ENCODE results near the gene POLR2H. TPM values are rescaled to one million over a fixed set of nuclear protein-coding genes. Genes with fewer than 3 reads are reported as not detected.

POLR2H gene
- total RNA-seq, 1 experiment from 2014 or later = 101 TPM

DNA sequence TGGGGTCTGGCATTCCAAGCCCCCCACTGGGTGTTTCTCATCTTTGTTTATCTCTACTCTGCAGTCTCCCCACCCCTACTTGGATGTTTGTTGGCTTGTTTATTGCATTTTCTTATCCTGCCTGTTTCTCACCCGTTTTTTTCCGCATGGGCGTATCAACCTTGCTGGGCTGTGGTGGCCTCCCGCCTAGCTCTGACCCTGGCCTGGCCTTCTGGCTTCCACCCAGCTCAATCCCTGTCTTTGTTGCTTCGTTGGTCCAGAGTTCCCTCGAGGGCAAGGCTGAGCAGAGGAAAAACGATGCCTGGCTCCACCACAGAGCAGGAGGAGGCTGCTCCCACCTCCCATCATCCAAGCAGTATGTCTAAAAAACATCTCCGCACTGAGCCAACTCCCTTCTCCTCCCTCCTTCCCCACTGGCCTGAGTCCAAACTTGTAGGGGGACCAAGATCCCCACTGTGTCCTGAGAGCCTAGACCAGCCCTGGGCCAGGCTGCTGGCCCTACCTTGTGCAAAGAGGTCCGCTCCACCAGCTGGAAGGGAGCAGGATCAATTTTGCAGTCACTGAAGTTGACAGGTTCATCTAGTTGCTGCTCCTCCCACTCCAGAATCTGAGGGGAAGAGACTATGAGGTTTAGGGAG is 9.9 kb upstream of the POLR2H start:
- no peak for DNase-seq (ENCODE audit: extremely low read depth, low read depth)

DNA sequence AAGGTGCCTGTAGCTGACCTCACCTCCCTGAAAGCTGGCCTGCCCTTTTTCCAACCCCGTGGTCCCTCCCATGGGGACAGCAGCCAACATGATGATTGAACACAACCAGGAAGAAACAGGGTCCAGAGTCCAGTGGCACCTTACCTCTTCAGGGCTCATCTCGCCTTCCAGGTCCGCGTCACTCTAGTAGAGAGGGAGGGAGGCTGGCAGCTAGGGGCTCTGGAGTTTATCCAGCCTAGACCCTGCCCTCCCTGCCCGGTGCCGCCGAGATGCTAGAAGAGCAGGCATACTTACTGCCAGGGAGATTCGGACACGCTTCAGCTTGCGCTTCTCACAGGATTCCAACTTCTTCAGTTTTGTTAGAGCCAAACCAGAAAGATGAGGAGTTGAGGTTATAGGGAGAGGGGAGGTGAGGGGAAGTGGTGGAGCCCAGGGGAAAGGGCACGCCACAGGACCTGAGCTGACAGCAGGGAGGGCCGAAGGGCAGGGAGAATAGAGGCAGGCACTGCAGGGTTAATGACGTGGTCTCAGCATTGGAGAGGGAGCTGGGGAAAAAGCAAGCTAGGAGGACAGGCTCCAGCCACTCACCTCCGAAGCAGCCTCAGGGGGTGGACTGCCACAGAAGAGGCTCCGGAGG is 9.2 kb upstream of the POLR2H start:
- no peak for DNase-seq (ENCODE audit: extremely low read depth, low read depth)

DNA sequence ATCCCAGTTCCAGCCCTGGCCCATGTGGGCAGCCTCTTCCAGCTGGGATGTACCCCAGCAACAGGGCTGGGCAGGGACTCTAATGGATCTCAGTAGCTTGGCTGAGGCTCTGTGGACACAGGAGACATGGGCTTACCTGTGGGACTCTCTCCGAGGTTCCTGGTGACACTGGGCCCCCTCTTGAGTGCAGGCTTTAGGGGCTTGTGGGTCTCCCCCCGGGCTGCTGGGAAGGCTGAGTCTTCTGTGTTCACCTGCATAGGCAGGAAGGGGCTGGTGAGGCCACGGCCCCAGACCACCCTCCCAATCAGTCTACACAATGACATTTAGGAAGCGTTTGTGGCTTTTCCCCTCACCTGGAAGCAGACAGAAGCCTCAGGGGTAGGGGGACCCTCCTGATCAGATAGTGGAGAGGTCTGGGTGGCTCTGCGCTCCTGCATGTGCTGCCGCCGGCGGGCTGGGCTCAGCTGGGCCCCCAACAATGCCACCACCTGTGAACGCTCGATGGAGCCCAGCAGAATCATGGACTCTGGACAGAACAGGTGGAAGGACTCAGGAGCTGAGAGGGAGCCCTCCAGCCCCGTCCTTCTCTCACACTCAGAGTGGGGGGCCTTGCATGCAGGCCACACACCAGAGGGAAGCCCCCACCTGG is 8.5 kb upstream of the POLR2H start:
- no peak for DNase-seq (ENCODE audit: extremely low read depth, low read depth)

DNA sequence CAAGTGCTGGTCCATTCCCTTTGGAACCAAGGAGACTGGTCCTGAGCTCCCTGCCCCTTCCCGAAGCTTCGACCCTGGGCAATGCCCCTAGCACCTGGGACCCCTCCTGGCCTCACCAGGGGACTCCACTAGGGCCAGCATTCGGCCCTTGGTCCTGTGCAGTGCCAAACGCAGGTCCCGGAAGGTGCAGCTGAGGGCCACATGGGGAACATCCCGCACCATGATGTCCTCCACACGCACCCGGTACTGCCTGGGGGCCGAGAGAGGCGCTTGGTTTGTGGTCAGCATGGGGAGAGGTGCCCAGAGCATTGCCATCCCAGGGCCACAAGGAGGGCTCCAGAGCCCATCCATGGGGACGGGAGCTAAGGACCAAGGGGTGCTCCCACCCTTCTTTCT is 8.0 kb upstream of the POLR2H start:
- DNase-seq (ENCODE audit: extremely low read depth, low read depth) = no peak

DNA sequence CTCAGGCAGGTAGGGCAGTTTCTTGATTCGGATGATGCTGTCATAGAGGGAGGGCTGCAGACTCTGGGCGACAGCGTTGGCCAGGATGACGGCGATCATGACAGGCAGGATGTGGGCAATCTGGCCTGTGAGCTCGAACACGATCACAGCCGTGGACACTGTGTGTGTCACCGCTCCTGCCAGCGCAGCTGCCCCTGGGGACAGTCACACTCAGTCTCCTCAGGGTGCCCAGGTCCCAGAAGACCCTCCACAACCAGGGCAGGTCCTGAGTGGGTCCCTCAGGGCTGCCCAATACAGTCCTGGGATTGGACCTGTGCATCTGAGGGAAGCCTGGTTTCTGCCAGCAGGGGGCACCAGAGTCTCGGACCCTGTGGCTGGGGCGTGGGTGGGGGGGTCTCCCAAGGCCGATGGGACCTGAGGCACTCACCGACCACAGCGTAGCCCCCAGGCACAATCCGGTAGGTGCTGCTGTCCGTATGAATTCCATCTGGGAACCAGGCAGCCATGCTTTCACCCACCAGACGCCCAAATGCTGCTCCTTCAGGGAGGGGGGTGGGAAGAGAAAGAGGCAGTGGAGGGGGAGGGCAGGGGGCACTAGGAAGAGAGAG is 7.3 kb upstream of the POLR2H start:
- no peak for DNase-seq (ENCODE audit: extremely low read depth, low read depth)

DNA sequence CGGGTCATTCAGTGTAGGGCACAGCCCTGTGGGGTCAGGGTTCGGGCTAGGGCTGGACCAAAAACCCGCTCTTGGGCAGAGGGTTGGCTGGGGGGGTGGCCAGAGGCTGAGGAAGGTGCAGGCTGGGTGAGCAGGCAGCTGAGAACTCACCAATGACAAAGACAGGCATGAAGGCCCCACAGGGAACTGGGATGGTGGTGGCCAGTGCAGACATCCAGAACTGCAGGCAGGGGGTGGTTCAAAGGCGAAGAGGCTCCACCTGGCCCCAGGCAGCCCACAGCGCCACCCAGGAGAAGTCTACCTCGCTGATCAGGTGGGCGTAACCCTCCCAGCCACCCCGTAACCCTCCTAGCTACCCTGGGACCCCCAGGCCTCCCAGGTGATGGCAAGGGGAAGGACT is 6.8 kb upstream of the POLR2H start:
- DNase-seq (ENCODE audit: extremely low read depth, low read depth) = no peak

DNA sequence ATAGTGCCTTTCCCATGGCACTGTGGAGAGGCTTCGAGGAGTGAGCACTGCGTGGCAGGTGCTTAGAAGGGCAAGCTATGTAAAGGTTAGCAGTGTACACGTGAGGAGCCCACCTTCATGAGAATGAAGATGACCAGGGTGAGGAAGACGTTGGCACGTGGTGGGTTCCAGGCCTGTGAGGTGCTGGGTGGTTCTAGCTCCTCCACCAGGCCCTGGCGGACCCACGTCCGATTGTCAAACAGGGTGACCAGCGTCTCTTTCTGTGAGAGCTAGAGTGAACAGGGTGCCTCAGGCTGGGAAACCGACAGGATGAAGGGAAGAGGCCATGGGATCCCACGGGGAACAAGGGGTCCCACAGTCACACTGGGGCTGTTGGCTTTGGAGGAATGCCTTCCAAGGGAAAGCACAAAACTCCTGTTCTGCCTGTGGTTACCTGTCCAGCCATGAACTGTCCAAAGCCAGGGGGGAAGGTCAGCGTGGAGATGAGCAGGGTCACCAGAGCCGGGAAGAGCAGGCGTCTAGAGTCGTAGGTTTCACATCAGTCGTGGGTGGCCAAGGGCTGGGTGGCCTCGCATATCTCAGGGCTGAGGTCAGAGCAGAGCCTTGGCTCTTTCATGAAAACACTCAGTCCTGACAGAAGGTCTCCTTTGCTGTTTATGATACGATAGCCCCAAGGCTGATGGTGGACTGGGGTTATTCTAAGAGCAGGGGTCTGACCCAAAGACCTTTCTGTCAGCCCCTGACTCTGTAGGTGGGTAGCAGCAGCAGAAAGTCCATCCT is 6.1 kb upstream of the POLR2H start:
- no peak for DNase-seq (ENCODE audit: extremely low read depth, low read depth)

DNA sequence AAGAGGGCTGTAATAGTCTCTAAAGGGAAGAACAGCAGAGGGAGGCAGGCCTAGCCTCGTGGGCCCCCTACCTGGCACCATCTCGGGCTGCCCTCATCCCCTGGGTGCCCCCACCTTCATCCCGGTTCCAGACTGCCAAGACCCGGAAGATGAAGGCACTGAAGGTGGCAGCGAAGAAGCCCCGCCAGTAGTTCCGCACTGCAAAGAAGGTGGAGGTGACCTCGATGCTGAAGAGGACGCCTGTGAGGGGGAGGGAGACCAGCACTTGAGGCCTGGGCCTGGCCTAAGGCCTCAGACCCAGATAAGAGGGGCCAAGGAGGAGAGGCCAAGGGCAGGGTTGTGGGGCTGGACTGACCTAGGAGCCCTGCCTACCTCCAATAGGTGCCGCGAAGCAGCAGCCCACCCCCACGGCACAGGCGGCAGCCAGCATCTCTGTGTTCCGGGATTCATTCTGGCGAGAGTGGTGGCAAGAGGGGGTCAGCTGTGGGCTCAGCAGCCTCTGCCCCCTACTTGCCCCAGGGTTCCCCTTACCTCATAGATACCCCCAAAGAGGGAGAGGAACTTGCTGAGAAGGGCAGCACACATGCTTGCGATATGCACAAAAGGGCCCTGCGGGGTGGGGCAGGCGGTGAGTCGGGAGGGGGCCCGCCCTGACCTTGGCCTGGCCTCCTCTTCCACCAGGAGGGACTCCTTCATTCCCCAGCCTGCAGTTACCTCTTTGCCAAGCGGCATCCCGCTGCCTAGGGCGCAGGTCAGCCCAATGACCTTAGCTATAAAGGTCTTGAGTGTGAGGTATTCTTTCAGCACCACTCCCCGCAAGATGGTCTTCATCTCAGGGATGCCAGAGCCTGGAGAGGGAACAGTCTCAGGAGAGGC is 4.0 kb upstream of the POLR2H start:
- no peak for DNase-seq (ENCODE audit: extremely low read depth, low read depth)

DNA sequence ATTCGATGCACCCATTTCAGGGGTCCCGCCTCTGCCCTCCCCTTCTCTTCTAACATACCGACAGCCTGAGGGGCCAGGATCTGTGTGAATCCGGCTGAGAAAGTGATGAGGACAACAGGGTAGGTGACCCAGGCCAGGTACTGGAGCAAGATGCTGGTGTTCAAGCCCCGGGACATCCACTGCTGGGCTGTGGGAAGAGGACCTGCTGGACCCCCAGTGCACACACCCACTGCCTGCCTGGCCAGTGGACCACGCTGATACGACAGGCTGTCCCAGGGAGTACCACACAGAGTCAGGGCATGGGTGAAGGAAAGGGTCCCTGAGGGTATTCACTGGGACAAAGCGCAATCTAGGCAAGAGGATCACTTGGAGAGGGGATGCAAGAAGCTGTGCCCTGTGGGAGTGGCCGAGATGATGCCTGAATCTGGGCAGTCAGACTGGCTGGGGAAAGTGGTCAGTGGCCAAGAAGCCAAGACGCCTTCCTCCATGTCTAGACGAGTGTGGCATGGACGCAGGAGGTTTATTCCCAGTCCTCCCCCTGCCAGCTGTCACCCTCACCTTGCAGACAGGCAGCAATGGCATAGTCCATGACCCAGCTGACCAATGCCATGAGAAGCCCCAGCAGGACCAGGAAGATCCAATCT is 3.3 kb upstream of the POLR2H start:
- no peak for DNase-seq (ENCODE audit: extremely low read depth, low read depth)

DNA sequence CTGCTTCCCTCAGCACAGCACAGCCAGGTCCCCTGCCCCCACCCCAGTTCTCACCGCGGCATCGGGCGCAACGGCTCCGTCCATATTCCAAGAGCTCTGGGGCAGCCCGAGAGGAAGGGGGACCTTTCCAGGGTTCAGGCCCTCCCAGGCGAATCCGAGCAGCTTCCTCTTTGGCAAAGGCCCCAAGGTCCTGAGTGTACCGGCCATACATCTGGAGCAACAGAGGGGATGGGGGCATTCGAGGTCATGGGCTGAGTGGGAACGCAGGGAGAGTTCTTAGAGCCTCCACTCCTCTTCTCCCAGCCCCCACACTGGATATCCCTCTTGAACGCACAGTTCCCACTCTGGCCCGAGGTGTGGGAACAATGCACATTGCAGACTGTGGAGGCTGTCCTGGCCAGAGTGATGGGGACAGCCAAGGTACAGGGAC is 2.6 kb upstream of the POLR2H start:
- no peak for DNase-seq (ENCODE audit: extremely low read depth, low read depth)

DNA sequence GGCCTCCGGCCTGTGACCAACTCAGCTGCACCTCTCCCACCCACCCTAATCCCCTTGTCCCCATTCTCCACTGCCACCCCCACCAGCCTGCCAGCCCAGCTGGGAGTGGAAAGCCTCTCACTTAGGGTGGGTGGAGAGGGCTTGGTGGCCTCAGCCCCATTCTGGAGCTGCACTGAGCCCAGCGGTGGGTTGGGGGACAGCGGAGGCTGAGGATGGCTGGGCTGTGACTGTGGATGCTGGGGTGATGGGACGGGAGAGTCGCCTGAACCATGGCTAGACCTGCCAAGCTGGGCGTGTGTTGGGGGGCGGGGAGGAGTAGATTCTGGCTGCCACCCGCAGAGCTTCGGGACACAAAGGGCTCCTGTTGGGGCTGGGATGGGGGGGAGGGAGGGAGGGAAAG is 1.9 kb upstream of the POLR2H start:
- no peak for DNase-seq (ENCODE audit: extremely low read depth, low read depth)

DNA sequence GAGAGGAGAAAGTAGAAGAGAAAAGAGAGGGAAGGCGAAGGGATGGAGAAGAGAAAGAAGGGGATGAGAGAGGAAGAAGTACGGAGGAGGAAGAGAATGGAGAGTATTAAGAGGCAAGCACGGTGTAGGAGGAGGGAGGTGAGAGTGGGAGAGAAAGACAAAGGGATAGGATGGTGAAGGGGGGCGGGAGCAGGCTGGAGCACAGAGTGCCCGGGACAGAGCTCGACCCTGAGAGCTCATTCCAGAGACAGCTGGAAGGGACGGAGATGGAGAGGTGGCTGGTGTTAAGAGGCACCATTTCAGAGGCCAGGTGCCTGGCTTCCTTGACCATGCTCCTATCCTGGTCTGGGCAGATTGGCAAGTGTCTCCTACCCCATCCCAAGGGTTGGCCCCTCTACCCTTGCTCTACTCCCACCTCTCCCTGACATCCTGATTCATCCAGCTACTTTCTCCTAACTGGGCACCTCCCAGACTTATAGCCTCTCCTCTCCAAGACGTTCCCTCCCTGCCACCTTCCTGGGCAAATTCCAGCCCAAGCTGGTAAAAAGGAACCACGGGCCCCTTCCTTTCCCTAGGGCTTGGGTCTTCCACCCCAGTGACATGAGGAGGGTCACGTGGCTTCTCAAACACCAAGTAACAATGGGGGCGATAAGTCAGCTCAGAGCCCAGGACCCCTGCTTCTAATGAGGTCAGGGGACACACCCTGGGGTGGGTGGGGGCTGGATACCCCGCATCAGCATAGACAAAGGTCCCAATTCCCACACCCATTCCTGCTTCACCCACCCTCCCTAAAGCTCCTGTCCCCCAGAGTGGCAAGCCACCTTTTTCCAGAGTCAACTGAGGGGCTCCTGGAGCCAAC is 1.2 kb upstream of the POLR2H start:
- no peak for DNase-seq (ENCODE audit: extremely low read depth, low read depth)

DNA sequence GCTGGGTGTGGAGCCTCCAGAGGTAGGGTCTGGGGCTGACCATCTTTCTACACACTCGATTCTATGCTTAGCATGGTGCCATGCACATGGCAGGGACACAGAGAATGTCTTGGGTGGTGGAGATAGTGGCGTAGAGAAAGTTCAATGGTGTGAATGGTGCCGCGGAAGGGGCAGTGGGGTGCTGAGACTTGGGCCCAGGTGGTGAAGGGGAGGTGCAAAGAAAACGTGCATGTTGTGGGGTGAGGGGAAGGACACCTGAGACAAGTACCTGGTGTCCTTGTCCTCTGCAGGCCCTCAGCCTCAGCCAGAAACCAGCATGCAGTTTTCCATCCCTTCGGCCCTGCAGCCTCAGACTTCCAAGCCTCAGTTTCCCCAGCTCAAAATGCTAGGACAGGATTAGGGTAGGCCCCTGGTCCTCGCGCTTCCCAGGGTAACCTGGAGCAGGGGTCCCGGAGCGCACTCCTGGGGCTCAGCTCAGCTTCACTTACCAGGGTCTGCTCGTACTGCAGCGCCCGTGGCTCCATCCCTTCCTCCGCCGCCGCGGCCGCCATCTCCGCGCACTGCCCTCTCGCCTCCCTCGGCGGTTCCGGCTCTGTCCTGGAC is 480 bp upstream of the POLR2H start:
- no peak for DNase-seq (ENCODE audit: extremely low read depth, low read depth)

DNA sequence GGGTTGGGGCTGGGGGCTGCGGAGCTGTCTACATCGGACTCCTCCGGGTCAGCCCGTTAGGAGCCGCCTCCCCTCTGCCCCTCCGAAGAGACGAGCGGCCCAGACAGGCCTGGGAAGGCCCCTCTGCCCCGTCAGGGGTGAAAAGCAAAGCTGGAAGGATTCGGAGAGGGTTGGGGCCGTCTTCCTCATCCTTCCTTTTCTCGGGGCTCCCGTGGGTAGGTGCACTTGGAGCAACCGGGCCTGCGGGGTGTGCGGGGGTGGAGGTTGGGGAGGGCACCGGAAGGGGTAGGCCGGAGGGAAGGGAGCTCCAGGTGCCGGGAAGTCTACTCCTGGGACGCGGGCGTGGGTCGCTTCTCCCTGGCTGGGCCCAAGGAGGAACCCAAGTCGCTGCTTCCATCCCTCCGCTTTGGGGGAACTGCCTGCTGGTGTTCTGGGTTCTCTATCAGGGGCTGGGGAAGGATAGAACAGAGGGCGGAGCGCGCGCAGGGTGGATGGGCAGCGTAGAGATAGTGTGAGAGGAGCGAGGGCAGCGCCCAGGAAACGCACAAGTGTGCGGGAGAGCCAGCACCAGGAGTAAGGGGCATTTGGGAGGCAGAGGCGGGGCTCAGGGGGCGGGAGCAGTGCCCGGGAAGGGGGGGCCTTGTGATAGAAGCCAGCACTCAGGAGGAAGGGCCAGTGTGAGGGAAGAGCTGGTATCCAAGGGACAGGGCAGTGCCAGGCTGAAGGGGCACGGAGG is 590 bp downstream of the POLR2H start:
- peak; percentile 56 for DNase-seq (ENCODE audit: extremely low read depth, low read depth)

DNA sequence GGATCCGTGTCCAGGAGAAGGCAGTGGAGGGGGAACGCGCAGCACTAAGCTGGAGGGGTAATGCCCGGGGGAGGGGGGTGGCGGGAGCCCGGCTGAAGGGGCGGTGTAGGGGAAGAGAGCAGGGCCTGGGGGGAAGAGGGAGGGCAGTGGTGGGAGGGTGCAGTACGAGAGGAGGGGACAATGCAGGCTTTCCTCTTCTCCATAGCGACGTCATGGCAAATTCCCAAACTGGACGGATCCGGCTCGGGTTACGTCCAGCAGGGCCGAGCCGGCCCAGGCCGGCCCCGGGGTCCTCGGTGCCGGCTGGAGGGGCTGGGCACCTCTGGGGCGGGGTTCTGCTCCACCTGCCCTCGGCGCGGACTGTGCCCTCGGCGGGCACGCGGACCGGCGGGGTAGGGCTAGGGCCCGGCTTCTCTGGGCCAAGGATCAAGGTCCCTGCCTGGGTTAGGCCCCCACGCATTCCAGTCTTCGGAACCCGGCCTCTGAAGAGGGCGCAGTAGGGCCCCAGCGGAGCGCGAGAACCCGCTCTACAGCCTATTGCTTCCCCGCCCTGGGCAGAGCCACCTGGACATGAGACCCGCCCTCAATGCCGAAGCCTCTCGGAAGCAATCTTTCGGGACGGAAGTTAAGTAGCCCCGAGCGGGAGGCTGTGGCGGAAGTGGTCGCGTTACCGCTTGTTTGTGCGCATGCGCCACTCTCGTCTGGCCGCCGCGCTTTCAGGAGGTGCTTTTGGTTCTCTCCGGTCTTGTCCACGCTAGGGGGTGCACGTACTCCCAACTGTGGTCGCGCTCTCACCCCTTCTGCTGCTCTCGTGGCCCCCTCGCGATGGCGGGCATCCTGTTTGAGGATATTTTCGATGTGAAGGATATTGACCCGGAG is 1.4 kb downstream of the POLR2H start:
- peak; percentile 95 for DNase-seq (ENCODE audit: extremely low read depth, low read depth)

DNA sequence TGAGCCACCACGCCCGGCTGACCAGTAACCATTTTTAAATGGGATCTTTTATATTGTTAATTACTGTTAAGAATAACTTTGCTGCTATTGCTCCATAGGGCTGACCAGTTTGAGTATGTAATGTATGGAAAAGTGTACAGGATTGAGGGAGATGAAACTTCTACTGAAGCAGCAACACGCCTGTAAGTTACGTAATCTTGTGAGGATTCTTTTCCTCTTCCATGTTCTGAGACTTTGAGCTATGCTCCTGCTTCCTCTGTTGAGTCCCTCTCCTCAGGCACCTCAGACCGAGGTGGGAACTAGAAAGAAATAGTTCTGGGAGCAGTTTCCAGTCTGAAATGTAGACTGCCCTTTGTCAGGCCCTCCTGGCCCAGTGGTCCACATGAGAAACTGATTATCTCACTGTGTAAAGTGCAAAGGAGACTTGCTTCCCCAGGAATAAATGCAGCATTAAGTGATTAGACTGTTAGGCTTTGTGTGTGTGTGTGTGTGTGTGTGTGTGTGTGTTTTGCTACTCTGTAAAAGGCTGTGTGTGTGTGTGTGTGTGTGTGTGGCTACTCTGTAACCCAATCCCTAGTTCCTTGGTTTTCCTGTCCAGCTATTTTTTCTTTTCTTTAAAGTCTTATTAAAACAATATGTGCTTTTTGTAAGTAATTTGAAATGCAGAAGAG is 5.2 kb downstream of the POLR2H start:
- DNase-seq (ENCODE audit: extremely low read depth, low read depth) = no peak

All from NCI-H460 (cell line).